Measurements from ENCODE around the gene FGF4.

Gene FGF4

GRCh38 chr11:69791276-69792180 is 16.4 kb upstream of the FGF4 start:
- no peak overlapping the region for H3K27ac ChIP-seq (ENCODE audit: insufficient read depth in 1 of 2, low read depth in 1 of 2, low read length in 2 of 2, poor library complexity in 1 of 2, severe bottlenecking in 2 of 2)
- peaks cover 0 to 27% (median 5%) of the 10 kb centered on the region in 5 experiments for H3K27me3 ChIP-seq (replicated peaks in 2 of 5; ENCODE audit: control insufficient read depth in 4 of 5, insufficient read depth in 5 of 5, low read length in 4 of 5)
- H3K36me3 ChIP-seq (ENCODE audit: control insufficient read depth in 4 of 4, insufficient read depth in 4 of 4, low read length in 3 of 4) = no peaks in the 10 kb centered on the region
- ChIA-PET POLR2A (no interaction called here), CTCF (no interaction called here)
- 93% methylated on average over 25 of the region's 25 CpGs for WGBS (ENCODE audit: insufficient coverage)
- DNase-seq = no peak
- H3K4me3 ChIP-seq (ENCODE audit: control insufficient read depth in 1 of 7, extremely low read depth in 1 of 7, insufficient read depth in 4 of 7, low read depth in 2 of 7, low read length in 6 of 7) = no peak overlapping the region
- no peaks in the 10 kb centered on the region for H3K9me3 ChIP-seq (ENCODE audit: control extremely low read depth in 1 of 5, control insufficient read depth in 4 of 5, insufficient read depth in 2 of 5, low read depth in 1 of 5, low read length in 4 of 5)
- H3K4me1 ChIP-seq (ENCODE audit: control extremely low read depth in 1 of 4, control insufficient read depth in 4 of 4, insufficient read depth in 4 of 4, low read length in 3 of 4) = no peaks in the 10 kb centered on the region

DNA sequence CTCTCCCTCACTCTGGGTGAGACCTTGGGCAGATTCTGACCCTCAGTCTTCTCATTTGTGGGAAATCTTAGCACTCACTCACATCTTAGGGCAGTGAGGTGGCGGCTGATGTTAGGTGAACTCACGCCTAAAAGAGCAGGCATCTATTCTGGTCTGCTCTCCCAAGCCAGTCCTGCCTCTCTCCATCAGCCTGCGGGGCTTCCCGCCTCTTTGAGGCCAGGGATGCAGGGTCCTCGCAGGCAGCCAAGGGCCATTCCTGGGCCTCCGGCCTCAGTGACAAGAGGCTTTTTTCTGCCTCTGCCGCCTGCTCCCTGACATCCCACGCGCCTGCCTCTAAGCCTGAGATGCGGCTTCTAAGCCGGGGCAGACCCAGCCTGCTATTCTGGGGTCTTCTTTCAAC is 13.8 kb upstream of the FGF4 start:
- POLR2A ChIA-PET = no interaction called here
- no peak for DNase-seq
- Histone ChIP-seq H3K4me3 (ENCODE audit: control insufficient read depth in 1 of 7, extremely low read depth in 1 of 7, insufficient read depth in 4 of 7, low read depth in 2 of 7, low read length in 6 of 7) (no peak overlapping the region), H3K4me1 (ENCODE audit: control extremely low read depth in 1 of 4, control insufficient read depth in 4 of 4, insufficient read depth in 4 of 4, low read length in 3 of 4) (no peaks in the 10 kb centered on the region), H3K27me3 (replicated peaks in 2 of 5; ENCODE audit: control insufficient read depth in 4 of 5, insufficient read depth in 5 of 5, low read length in 4 of 5) (peaks cover 0 to 35% (median 3%) of the 10 kb centered on the region in 5 experiments), H3K36me3 (ENCODE audit: control insufficient read depth in 4 of 4, insufficient read depth in 4 of 4, low read length in 3 of 4) (no peaks in the 10 kb centered on the region), H3K9me3 (ENCODE audit: control extremely low read depth in 1 of 5, control insufficient read depth in 4 of 5, insufficient read depth in 2 of 5, low read depth in 1 of 5, low read length in 4 of 5) (no peaks in the 10 kb centered on the region), H3K27ac (ENCODE audit: insufficient read depth in 1 of 2, low read depth in 1 of 2, low read length in 2 of 2, poor library complexity in 1 of 2, severe bottlenecking in 2 of 2) (no peak overlapping the region)
- CTCF ChIA-PET = no interaction called here
- WGBS (ENCODE audit: insufficient coverage) = 92% methylated on average over 11 of the region's 11 CpGs

- H3K36me3 ChIP-seq (ENCODE audit: control insufficient read depth in 4 of 4, insufficient read depth in 4 of 4, low read length in 3 of 4) = no peaks in the 10 kb centered on the region
- H3K9me3 ChIP-seq (ENCODE audit: control extremely low read depth in 1 of 5, control insufficient read depth in 4 of 5, insufficient read depth in 2 of 5, low read depth in 1 of 5, low read length in 4 of 5) = no peaks in the 10 kb centered on the region
- ChIA-PET CTCF (no interaction called here), POLR2A (no interaction called here)
- H3K27ac ChIP-seq (ENCODE audit: insufficient read depth in 1 of 2, low read depth in 1 of 2, low read length in 2 of 2, poor library complexity in 1 of 2, severe bottlenecking in 2 of 2) = no peak overlapping the region
- no peak for DNase-seq
- WGBS (ENCODE audit: insufficient coverage) = 94% methylated on average over 10 of the region's 10 CpGs
- H3K4me1 ChIP-seq (ENCODE audit: control extremely low read depth in 1 of 4, control insufficient read depth in 4 of 4, insufficient read depth in 4 of 4, low read length in 3 of 4) = no peaks in the 10 kb centered on the region
- no peak overlapping the region for H3K4me3 ChIP-seq (ENCODE audit: control insufficient read depth in 1 of 7, extremely low read depth in 1 of 7, insufficient read depth in 4 of 7, low read depth in 2 of 7, low read length in 6 of 7)
- peaks cover 0 to 35% (median 3%) of the 10 kb centered on the region in 5 experiments for H3K27me3 ChIP-seq (replicated peaks in 2 of 5; ENCODE audit: control insufficient read depth in 4 of 5, insufficient read depth in 5 of 5, low read length in 4 of 5)
These were observed 12.8 kb upstream of the FGF4 start for GRCh38 chr11:69787906-69788305.

- no peak overlapping the region for H3K4me3 ChIP-seq (ENCODE audit: control insufficient read depth in 1 of 7, extremely low read depth in 1 of 7, insufficient read depth in 4 of 7, low read depth in 2 of 7, low read length in 6 of 7)
- no peaks in the 10 kb centered on the region for H3K4me1 ChIP-seq (ENCODE audit: control extremely low read depth in 1 of 4, control insufficient read depth in 4 of 4, insufficient read depth in 4 of 4, low read length in 3 of 4)
- DNase-seq = no peak
- ChIA-PET POLR2A (no interaction called here), CTCF (no interaction called here)
- WGBS (ENCODE audit: insufficient coverage) = 67% methylated on average over 1 of the region's 4 CpGs
- H3K9me3 ChIP-seq (ENCODE audit: control extremely low read depth in 1 of 5, control insufficient read depth in 4 of 5, insufficient read depth in 2 of 5, low read depth in 1 of 5, low read length in 4 of 5) = no peaks in the 10 kb centered on the region
- H3K36me3 ChIP-seq (ENCODE audit: control insufficient read depth in 4 of 4, insufficient read depth in 4 of 4, low read length in 3 of 4) = no peaks in the 10 kb centered on the region
- H3K27me3 ChIP-seq (replicated peaks in 2 of 5; ENCODE audit: control insufficient read depth in 4 of 5, insufficient read depth in 5 of 5, low read length in 4 of 5) = peaks cover 0 to 36% (median 4%) of the 10 kb centered on the region in 5 experiments
- no peak overlapping the region for H3K27ac ChIP-seq (ENCODE audit: insufficient read depth in 1 of 2, low read depth in 1 of 2, low read length in 2 of 2, poor library complexity in 1 of 2, severe bottlenecking in 2 of 2)
These were observed 12.3 kb upstream of the FGF4 start for GRCh38 chr11:69787457-69787856.

GRCh38 chr11:69781241-69781640 is 6.1 kb upstream of the FGF4 start:
- POLR2A ChIA-PET = no interaction called here

GRCh38 chr11:69778373-69778772 is 3.2 kb upstream of the FGF4 start:
- no peaks in the 10 kb centered on the region for H3K36me3 ChIP-seq (ENCODE audit: control insufficient read depth in 4 of 4, insufficient read depth in 4 of 4, low read length in 3 of 4)
- H3K4me3 ChIP-seq (ENCODE audit: control insufficient read depth in 1 of 7, extremely low read depth in 1 of 7, insufficient read depth in 4 of 7, low read depth in 2 of 7, low read length in 6 of 7) = no peak overlapping the region
- ChIA-PET POLR2A (no interaction called here), CTCF (interaction anchor here (1.0 kb wide), 1 partner anchor 17 kb away, joined by 4 read pairs; no protein-coding TSS in a partner anchor)
- WGBS (ENCODE audit: insufficient coverage) = 90% methylated on average over 8 of the region's 8 CpGs
- no peak for DNase-seq
- H3K27me3 ChIP-seq (replicated peaks in 2 of 5; ENCODE audit: control insufficient read depth in 4 of 5, insufficient read depth in 5 of 5, low read length in 4 of 5) = peaks cover 0 to 83% (median 43%) of the 10 kb centered on the region in 5 experiments
- no peaks in the 10 kb centered on the region for H3K9me3 ChIP-seq (ENCODE audit: control extremely low read depth in 1 of 5, control insufficient read depth in 4 of 5, insufficient read depth in 2 of 5, low read depth in 1 of 5, low read length in 4 of 5)
- peaks cover 0 to 13% (median 5%) of the 10 kb centered on the region in 4 experiments for H3K4me1 ChIP-seq (ENCODE audit: control extremely low read depth in 1 of 4, control insufficient read depth in 4 of 4, insufficient read depth in 4 of 4, low read length in 3 of 4)
- no peak overlapping the region for H3K27ac ChIP-seq (ENCODE audit: insufficient read depth in 1 of 2, low read depth in 1 of 2, low read length in 2 of 2, poor library complexity in 1 of 2, severe bottlenecking in 2 of 2)

More at GRCh38 chr11:69781241-69781640, 6.1 kb upstream of the FGF4 start:
- 84% methylated on average over 8 of the region's 8 CpGs for WGBS (ENCODE audit: insufficient coverage)
- H3K9me3 ChIP-seq (ENCODE audit: control extremely low read depth in 1 of 5, control insufficient read depth in 4 of 5, insufficient read depth in 2 of 5, low read depth in 1 of 5, low read length in 4 of 5) = no peaks in the 10 kb centered on the region
- no peaks in the 10 kb centered on the region for H3K36me3 ChIP-seq (ENCODE audit: control insufficient read depth in 4 of 4, insufficient read depth in 4 of 4, low read length in 3 of 4)
- DNase-seq = no peak
- H3K4me3 ChIP-seq (ENCODE audit: control insufficient read depth in 1 of 7, extremely low read depth in 1 of 7, insufficient read depth in 4 of 7, low read depth in 2 of 7, low read length in 6 of 7) = no peak overlapping the region
- CTCF ChIA-PET = interaction anchor here (1.2 kb wide), 1 partner anchor 11 kb away, joined by 3 read pairs; no protein-coding TSS in a partner anchor
- no peaks in the 10 kb centered on the region for H3K4me1 ChIP-seq (ENCODE audit: control extremely low read depth in 1 of 4, control insufficient read depth in 4 of 4, insufficient read depth in 4 of 4, low read length in 3 of 4)
- H3K27me3 ChIP-seq (replicated peaks in 2 of 5; ENCODE audit: control insufficient read depth in 4 of 5, insufficient read depth in 5 of 5, low read length in 4 of 5) = peaks cover 0 to 60% (median 33%) of the 10 kb centered on the region in 5 experiments
- no peak overlapping the region for H3K27ac ChIP-seq (ENCODE audit: insufficient read depth in 1 of 2, low read depth in 1 of 2, low read length in 2 of 2, poor library complexity in 1 of 2, severe bottlenecking in 2 of 2)

- ChIA-PET POLR2A (no interaction called here), CTCF (no interaction called here)
- 4% methylated on average over 91 of the region's 107 CpGs for WGBS (ENCODE audit: insufficient coverage)
- no peak overlapping the region for H3K27ac ChIP-seq (ENCODE audit: insufficient read depth in 1 of 2, low read depth in 1 of 2, low read length in 2 of 2, poor library complexity in 1 of 2, severe bottlenecking in 2 of 2)
- peaks cover 7 to 92% (median 40%) of the 10 kb centered on the region in 5 experiments for H3K27me3 ChIP-seq (replicated peaks in 2 of 5; ENCODE audit: control insufficient read depth in 4 of 5, insufficient read depth in 5 of 5, low read length in 4 of 5)
- H3K4me3 ChIP-seq (ENCODE audit: control insufficient read depth in 1 of 7, extremely low read depth in 1 of 7, insufficient read depth in 4 of 7, low read depth in 2 of 7, low read length in 6 of 7) = peak overlapping the region in 1 of 7 experiments; percentile 26
- peaks cover 0 to 13% (median 5%) of the 10 kb centered on the region in 4 experiments for H3K4me1 ChIP-seq (ENCODE audit: control extremely low read depth in 1 of 4, control insufficient read depth in 4 of 4, insufficient read depth in 4 of 4, low read length in 3 of 4)
- no peaks in the 10 kb centered on the region for H3K9me3 ChIP-seq (ENCODE audit: control extremely low read depth in 1 of 5, control insufficient read depth in 4 of 5, insufficient read depth in 2 of 5, low read depth in 1 of 5, low read length in 4 of 5)
- DNase-seq = no peak
- no peaks in the 10 kb centered on the region for H3K36me3 ChIP-seq (ENCODE audit: control insufficient read depth in 4 of 4, insufficient read depth in 4 of 4, low read length in 3 of 4)
These were observed 583 bp downstream of the FGF4 start for GRCh38 chr11:69774354-69775162.
